ACC112 (cell line): ENCODE results near the gene NR4A3.

Experiments
- H2AFZ ChIP-seq: fragments of 200-600 bp; sonication (generic); one replicate; pipeline ENCODE4 v1.6.0; 2017; ENCODE audit warnings: antibody characterized with exemption, low read length; ENCODE audit not compliant: unreplicated experiment
- H3K27ac ChIP-seq: fragments of 200-600 bp; sonication (generic); 2 replicates; pipeline ENCODE4 v1.5.1; 2014; ENCODE audit warnings: low read depth, mild to moderate bottlenecking, antibody characterized with exemption, low read length, moderate library complexity
- H3K27me3 ChIP-seq: fragments of 200-600 bp; sonication (generic); 2 replicates; pipeline ENCODE4 v1.6.1; 2014; ENCODE audit warnings: mild to moderate bottlenecking, antibody characterized with exemption, low read length, moderate library complexity, mixed read lengths; ENCODE audit not compliant: insufficient read depth
- H3K36me3 ChIP-seq: fragments of 200-600 bp; sonication (generic); 2 replicates; pipeline ENCODE4 v1.6.1; 2016; ENCODE audit warnings: mild to moderate bottlenecking, antibody characterized with exemption, low read length, moderate library complexity, mixed read lengths; ENCODE audit not compliant: insufficient read depth
- H3K4me1 ChIP-seq: fragments of 200-600 bp; sonication (generic); one replicate; pipeline ENCODE4 v1.6.1; 2016; ENCODE audit warnings: low read length, mixed read lengths; ENCODE audit not compliant: insufficient read depth, unreplicated experiment, control insufficient read depth
- H3K4me3 ChIP-seq: fragments of 200-600 bp; sonication (generic); 2 replicates; pipeline ENCODE4 v1.5.1; 2014; ENCODE audit warnings: mild to moderate bottlenecking, low read depth, low read length
- H3K79me2 ChIP-seq: fragments of 200-600 bp; sonication (generic); one replicate; pipeline ENCODE4 v1.6.0; 2016; ENCODE audit warnings: low read length; ENCODE audit not compliant: control insufficient read depth, unreplicated experiment, insufficient read depth

NR4A3 gene

DNA sequence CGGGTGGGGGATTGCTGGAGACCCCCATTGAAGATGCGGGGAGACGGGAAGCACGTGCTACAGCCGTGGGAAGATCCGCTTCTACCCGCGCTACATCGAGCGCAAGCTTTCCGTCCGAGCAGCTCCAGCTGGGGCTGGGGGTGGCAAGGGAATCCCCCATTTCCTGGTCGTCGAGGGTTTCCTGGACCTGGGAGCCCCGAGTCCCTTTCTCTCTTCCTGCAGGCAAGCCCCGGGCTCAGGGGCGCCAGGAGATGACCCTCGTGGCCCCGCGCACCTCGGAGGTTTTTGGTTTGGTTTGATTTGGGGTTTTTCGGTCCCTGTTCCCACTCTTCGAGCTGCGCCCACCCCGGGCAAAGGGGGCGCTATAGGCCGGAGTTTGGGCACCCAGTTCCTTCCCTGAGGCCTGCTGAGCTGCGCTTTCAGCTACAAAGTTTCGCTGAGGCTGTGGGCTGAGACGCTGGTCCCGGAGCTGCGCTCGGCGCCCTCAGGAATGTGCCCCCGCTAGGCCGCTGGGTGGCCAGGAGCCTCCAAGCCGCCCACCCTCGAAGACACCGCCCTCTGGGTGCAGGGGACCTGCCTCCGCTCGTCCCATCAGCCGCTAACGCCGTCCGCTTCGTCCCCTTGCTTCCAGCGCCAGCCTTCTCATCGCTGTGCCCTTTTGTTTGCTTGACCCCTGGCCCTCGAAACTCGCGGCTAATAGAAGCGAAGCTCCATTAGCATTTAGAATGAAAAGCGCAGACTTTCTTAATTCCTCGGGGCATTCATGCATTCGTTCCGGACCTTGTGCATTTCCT, 2.9 kb downstream of the NR4A3 start:
- Histone ChIP-seq H3K4me1 (no peaks in the 10 kb centered on the region), H3K36me3 (no peaks in the 10 kb centered on the region), H2AFZ (peak overlapping the region; percentile 89), H3K27me3 (0 out of 2 replicates have a peak, but pooled peaks cover 7% of the 10 kb centered on the region), H3K27ac (no peak overlapping the region), H3K4me3 (peak overlapping the region; percentile 90), H3K79me2 (no peaks in the 10 kb centered on the region)

- H3K4me3 ChIP-seq, result no peak overlapping the region; the same call in 1 of the 2 replicates
- H3K36me3 ChIP-seq, result no peaks in the 10 kb centered on the region
- H3K79me2 ChIP-seq, result no peaks in the 10 kb centered on the region
- H2AFZ ChIP-seq, result no peak overlapping the region
- no peak overlapping the region for H3K27ac ChIP-seq
- 0 out of 2 replicates have a peak, but pooled peaks cover 7% of the 10 kb centered on the region for H3K27me3 ChIP-seq
- H3K4me1 ChIP-seq, result no peaks in the 10 kb centered on the region
These were observed 3.7 kb downstream of the NR4A3 start for GRCh38 chr9:99825172-99826046.

DNA sequence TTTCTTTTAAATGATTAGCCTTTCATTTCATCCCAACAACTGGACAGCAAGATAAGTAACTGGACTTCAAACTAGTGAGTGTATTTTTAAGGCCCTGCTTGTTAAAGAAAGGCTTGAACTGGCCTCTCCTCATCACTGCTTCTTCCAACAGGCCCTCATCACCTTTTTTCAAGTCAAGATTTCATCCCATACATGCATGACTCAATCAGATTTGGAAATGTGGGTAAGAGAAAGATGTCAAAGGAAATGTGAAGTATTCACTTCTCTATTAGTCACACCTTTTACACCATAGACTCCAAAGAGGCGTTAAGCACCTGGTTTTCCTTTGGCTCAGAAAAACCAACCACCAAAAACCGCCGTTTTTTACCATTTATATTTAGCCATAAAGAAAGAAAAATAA, 4.9 kb downstream of the NR4A3 start:
- no peaks in the 10 kb centered on the region for H3K4me1 ChIP-seq
- no peak overlapping the region for H3K4me3 ChIP-seq
- no peak overlapping the region for H2AFZ ChIP-seq
- no peaks in the 10 kb centered on the region for H3K79me2 ChIP-seq
- H3K36me3 ChIP-seq, result no peaks in the 10 kb centered on the region
- no peak overlapping the region for H3K27ac ChIP-seq
- 0 out of 2 replicates have a peak, but pooled peaks cover 7% of the 10 kb centered on the region for H3K27me3 ChIP-seq

- no peaks in the 10 kb centered on the region for H3K4me1 ChIP-seq
- no peaks in the 10 kb centered on the region for H3K36me3 ChIP-seq
- H3K27me3 ChIP-seq, result 0 out of 2 replicates have a peak, but pooled peaks cover 7% of the 10 kb centered on the region
- no peak overlapping the region for H3K4me3 ChIP-seq
- no peaks in the 10 kb centered on the region for H3K79me2 ChIP-seq
- no peak overlapping the region for H3K27ac ChIP-seq
- no peak overlapping the region for H2AFZ ChIP-seq
These were observed 5.6 kb downstream of the NR4A3 start for GRCh38 chr9:99827244-99827643.

- Histone ChIP-seq H3K36me3 (no peaks in the 10 kb centered on the region), H3K27me3 (0 out of 2 replicates have a peak, but pooled peaks cover 7% of the 10 kb centered on the region)
These were observed 6.3 kb downstream of the NR4A3 start for GRCh38 chr9:99828054-99828416.

DNA sequence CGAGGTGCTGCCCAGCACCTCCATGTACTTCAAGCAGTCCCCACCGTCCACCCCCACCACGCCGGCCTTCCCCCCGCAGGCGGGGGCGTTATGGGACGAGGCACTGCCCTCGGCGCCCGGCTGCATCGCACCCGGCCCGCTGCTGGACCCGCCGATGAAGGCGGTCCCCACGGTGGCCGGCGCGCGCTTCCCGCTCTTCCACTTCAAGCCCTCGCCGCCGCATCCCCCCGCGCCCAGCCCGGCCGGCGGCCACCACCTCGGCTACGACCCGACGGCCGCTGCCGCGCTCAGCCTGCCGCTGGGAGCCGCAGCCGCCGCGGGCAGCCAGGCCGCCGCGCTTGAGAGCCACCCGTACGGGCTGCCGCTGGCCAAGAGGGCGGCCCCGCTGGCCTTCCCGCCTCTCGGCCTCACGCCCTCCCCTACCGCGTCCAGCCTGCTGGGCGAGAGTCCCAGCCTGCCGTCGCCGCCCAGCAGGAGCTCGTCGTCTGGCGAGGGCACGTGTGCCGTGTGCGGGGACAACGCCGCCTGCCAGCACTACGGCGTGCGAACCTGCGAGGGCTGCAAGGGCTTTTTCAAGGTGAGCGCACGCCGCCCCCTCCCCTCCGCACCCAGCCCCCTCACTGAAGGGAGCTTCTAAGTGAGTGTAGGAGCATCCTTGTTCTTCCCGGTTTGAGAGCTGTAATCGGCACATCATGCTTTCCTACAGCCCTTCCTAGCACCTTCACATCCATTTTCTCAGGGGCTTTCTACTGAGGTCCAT, 6.9 kb downstream of the NR4A3 start:
- H2AFZ ChIP-seq, result no peak overlapping the region
- H3K27ac ChIP-seq, result no peak overlapping the region
- H3K79me2 ChIP-seq, result no peaks in the 10 kb centered on the region
- H3K36me3 ChIP-seq, result no peaks in the 10 kb centered on the region
- H3K27me3 ChIP-seq, result 0 out of 2 replicates have a peak, but pooled peaks cover 7% of the 10 kb centered on the region
- H3K4me3 ChIP-seq, result no peak overlapping the region
- H3K4me1 ChIP-seq, result no peaks in the 10 kb centered on the region

More at GRCh38 chr9:99828054-99828416, 6.3 kb downstream of the NR4A3 start:
- Histone ChIP-seq H3K79me2 (no peaks in the 10 kb centered on the region), H3K27ac (no peak overlapping the region), H3K4me1 (no peaks in the 10 kb centered on the region), H3K4me3 (no peak overlapping the region), H2AFZ (no peak overlapping the region)

GRCh38 chr9:99831857-99832557, 10.3 kb downstream of the NR4A3 start:
- Histone ChIP-seq H3K27me3 (no peaks in the 10 kb centered on the region), H3K4me1 (no peaks in the 10 kb centered on the region), H3K36me3 (no peaks in the 10 kb centered on the region), H3K4me3 (no peak overlapping the region), H2AFZ (no peak overlapping the region), H3K79me2 (no peaks in the 10 kb centered on the region), H3K27ac (no peak overlapping the region)

- Histone ChIP-seq H3K79me2 (no peaks in the 10 kb centered on the region), H2AFZ (no peak overlapping the region), H3K27me3 (no peaks in the 10 kb centered on the region), H3K27ac (no peak overlapping the region), H3K4me1 (no peaks in the 10 kb centered on the region), H3K36me3 (no peaks in the 10 kb centered on the region), H3K4me3 (no peak overlapping the region)
These were observed 10.8 kb downstream of the NR4A3 start for GRCh38 chr9:99832558-99832864.

GRCh38 chr9:99833735-99834134, 12.1 kb downstream of the NR4A3 start:
- Histone ChIP-seq H3K27ac (no peak overlapping the region), H3K79me2 (no peaks in the 10 kb centered on the region), H3K36me3 (no peaks in the 10 kb centered on the region), H3K4me3 (no peak overlapping the region), H3K4me1 (no peaks in the 10 kb centered on the region), H2AFZ (no peak overlapping the region), H3K27me3 (no peaks in the 10 kb centered on the region)

- Histone ChIP-seq H3K4me1 (no peaks in the 10 kb centered on the region), H3K79me2 (no peaks in the 10 kb centered on the region), H3K36me3 (no peaks in the 10 kb centered on the region), H3K27me3 (no peaks in the 10 kb centered on the region), H3K4me3 (no peak overlapping the region), H2AFZ (no peak overlapping the region), H3K27ac (no peak overlapping the region)
These were observed 12.8 kb downstream of the NR4A3 start for GRCh38 chr9:99834474-99834873.
